ENCODE measurements around the gene ASB15. TPM values are rescaled to one million over a fixed set of nuclear protein-coding genes. Genes with fewer than 3 reads are reported as not detected.

ASB15 gene
- total RNA-seq, 3 donors from 2014 or later (not counting 1 experiment from before 2014, with no cell fraction given), result not detected

DNA sequence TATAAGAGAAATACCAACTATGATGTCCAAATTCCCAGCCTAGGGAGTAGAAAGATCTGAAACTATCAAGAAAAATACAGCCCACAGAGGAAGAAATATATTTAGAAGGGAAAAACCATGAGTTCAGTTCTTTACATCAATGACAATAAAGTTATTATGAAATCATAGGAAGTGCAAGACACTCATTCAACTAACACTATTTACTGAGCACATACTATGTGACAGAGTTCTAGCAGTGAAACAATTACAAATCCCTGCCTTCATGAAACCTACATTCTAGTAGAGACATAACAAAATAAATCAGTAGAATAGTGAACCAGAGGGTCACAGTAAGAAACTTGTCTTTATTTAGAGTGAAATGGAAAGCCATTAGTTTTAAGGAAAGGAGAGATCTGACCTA is 46.1 kb upstream of the ASB15 start:
- Histone ChIP-seq H3K4me1 (ENCODE audit: control insufficient read depth, insufficient read depth, low read length) (peaks cover 5% of the 10 kb centered on the region), H3K9me3 (ENCODE audit: control insufficient read depth, insufficient read depth, low read length) (no peaks in the 10 kb centered on the region), H3K27ac (ENCODE audit: low read length) (no peak overlapping the region), H3K27me3 (ENCODE audit: control insufficient read depth, insufficient read depth, low read length) (no peaks in the 10 kb centered on the region), H3K4me3 (ENCODE audit: low read length) (no peak overlapping the region), H3K36me3 (ENCODE audit: control insufficient read depth, insufficient read depth, low read length) (peaks cover 6% of the 10 kb centered on the region)
- Mint-ChIP-seq H3K27ac (no peak overlapping the region), H3K4me1 (peaks cover 0 to 13% of the 10 kb centered on the region in 2 donors), H3K36me3 (no peaks in the 10 kb centered on the region), H3K27me3 (ENCODE audit: low read depth in 2 of 2) (peaks cover 0 to 3% of the 10 kb centered on the region in 2 donors), H3K9me3 (no peaks in the 10 kb centered on the region), H3K4me3 (no peak overlapping the region)
- no peak for DNase-seq
- ATAC-seq, result no peak
- intact Hi-C loops (cut with micrococcal nuclease), result no loop called here
- TF ChIP-seq, protein P1, sequence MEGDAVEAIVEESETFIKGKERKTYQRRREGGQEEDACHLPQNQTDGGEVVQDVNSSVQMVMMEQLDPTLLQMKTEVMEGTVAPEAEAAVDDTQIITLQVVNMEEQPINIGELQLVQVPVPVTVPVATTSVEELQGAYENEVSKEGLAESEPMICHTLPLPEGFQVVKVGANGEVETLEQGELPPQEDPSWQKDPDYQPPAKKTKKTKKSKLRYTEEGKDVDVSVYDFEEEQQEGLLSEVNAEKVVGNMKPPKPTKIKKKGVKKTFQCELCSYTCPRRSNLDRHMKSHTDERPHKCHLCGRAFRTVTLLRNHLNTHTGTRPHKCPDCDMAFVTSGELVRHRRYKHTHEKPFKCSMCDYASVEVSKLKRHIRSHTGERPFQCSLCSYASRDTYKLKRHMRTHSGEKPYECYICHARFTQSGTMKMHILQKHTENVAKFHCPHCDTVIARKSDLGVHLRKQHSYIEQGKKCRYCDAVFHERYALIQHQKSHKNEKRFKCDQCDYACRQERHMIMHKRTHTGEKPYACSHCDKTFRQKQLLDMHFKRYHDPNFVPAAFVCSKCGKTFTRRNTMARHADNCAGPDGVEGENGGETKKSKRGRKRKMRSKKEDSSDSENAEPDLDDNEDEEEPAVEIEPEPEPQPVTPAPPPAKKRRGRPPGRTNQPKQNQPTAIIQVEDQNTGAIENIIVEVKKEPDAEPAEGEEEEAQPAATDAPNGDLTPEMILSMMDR (IDR thresholded peaks at IDR 0.05), result no peak

GRCh38 chr7:123557016-123557397 is 44.6 kb upstream of the ASB15 start:
- Histone ChIP-seq H3K4me1 (ENCODE audit: control insufficient read depth, insufficient read depth, low read length) (peaks cover 5% of the 10 kb centered on the region), H3K27ac (ENCODE audit: low read length) (peak overlapping the region; percentile 77), H3K27me3 (ENCODE audit: control insufficient read depth, insufficient read depth, low read length) (no peaks in the 10 kb centered on the region), H3K9me3 (ENCODE audit: control insufficient read depth, insufficient read depth, low read length) (no peaks in the 10 kb centered on the region), H3K36me3 (ENCODE audit: control insufficient read depth, insufficient read depth, low read length) (peaks cover 6% of the 10 kb centered on the region), H3K4me3 (ENCODE audit: low read length) (peak overlapping the region; percentile 92)
- ATAC-seq (no peak), DNase-seq (no peak)
- H3K4me3 Mint-ChIP-seq, result no peak overlapping the region
- H3K9me3 Mint-ChIP-seq, result no peaks in the 10 kb centered on the region
- peaks cover 0 to 13% of the 10 kb centered on the region in 2 donors for H3K4me1 Mint-ChIP-seq
- TF ChIP-seq, protein P1 (IDR thresholded peaks at IDR 0.05), result no peak
- H3K27ac Mint-ChIP-seq, result no peak overlapping the region
- no peaks in the 10 kb centered on the region for H3K36me3 Mint-ChIP-seq
- WGBS (ENCODE audit: insufficient coverage), result 9% methylated on average over 12 of the region's 12 CpGs
- intact Hi-C loops (cut with micrococcal nuclease), result loop anchor here (1.0 to 2.0 kb wide), 2 partner anchors 23 to 192 kb away; partner anchors contain the start of genes IQUB and WASL
- peaks cover 0 to 7% of the 10 kb centered on the region in 2 donors for H3K27me3 Mint-ChIP-seq (ENCODE audit: low read depth in 2 of 2)

DNA sequence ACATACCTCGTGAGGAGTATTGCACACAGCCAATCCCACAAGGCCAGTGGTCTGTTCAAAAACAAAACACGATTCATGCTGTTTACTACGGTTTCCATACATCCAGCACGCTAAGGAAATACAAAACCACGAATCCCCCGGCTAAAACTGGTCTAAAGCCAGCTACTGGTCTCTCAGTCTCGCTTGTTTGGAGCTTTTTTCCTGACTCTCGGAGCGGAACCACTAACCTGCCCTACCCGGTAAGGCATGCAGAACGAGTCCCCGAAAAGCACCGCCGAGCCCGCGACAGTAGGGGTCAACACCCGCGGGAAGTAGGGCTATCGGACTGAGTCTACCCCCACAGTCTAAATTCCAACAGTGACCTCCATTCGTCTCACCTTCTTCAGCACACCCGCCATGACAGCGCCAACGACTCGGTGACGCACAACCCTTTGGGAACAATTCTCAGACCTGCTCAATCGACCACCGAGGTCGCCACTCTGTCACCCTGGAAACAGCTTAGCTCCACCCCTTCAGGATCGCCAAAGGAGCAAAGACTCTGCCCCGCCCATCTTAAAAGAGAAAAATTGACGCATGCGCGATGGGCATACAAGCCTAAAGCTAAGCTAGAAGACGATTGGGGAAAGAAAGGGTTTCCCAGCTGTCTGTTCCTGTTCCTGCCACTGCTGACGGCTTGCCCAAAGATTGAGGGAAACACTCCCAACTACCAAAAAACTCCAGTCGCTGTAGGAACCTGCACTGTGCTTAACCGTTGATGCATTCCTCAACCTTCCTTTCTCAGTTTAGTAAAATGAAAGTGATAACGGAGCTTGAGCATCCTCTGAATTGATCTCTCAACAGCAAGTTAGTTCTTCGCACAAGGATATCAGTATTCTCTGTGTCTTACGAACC is 44.0 kb upstream of the ASB15 start, which contains the start of gene NDUFA5:
Gene NDUFA5, minus strand, starts transcription at position 421 of the 891 bp plus-strand sequence. Its CDS starts 23 bp downstream, at position 398.
- Histone ChIP-seq H3K27ac (ENCODE audit: low read length) (peak within 1 kb of the TSS; percentile 77), H3K27me3 (ENCODE audit: control insufficient read depth, insufficient read depth, low read length) (no peaks in the 10 kb centered on the region), H3K4me3 (ENCODE audit: low read length) (peak within 1 kb of the TSS; percentile 92), H3K4me1 (ENCODE audit: control insufficient read depth, insufficient read depth, low read length) (peaks cover 5% of the 10 kb centered on the region), H3K36me3 (ENCODE audit: control insufficient read depth, insufficient read depth, low read length) (peaks cover 5% of the 10 kb centered on the region), H3K9me3 (ENCODE audit: control insufficient read depth, insufficient read depth, low read length) (no peaks in the 10 kb centered on the region)
- intact Hi-C loops (cut with micrococcal nuclease), result loop anchor here (1.0 to 2.0 kb wide), 2 partner anchors 23 to 191 kb away; partner anchors contain the start of genes IQUB and WASL
- Mint-ChIP-seq H3K36me3 (no peaks in the 10 kb centered on the region), H3K27ac (no peak within 1 kb of the TSS), H3K4me3 (no peak within 1 kb of the TSS), H3K4me1 (peaks cover 0 to 13% of the 10 kb centered on the region in 2 donors), H3K9me3 (no peaks in the 10 kb centered on the region), H3K27me3 (ENCODE audit: low read depth in 2 of 2) (peaks cover 0 to 7% of the 10 kb centered on the region in 2 donors)
- TF ChIP-seq, protein P1 (IDR thresholded peaks at IDR 0.05), result no peak
- under 1% methylated on average over 40 of the region's 40 CpGs for WGBS (ENCODE audit: insufficient coverage)
- ATAC-seq (peak; percentile 97 to 100 (median 99)), DNase-seq (peak; percentile 88 to 100)
